Uterus (tissue), 2 donors: ENCODE measurements around the gene DUSP21.

Source experiments
- CTCF ChIP-seq, 4 experiments: fragments of 200-600 bp in 2 of 4; fragments of 450-650 bp in 2 of 4; sonication (generic) in 2 of 4; IDR thresholded peaks; one replicate each; pipeline ENCODE4 v1.5.1; 2016 to 2019; ENCODE audit warnings: antibody characterized with exemption in 4 of 4, mild to moderate bottlenecking in 2 of 4, moderate library complexity in 1 of 4
- POLR2A ChIP-seq, 2 donors: fragments of 450-650 bp; IDR thresholded peaks; one replicate each; pipeline ENCODE4 v1.6.1; 2016; ENCODE audit warnings: antibody characterized with exemption in 2 of 2, mild to moderate bottlenecking in 1 of 2, moderate library complexity in 1 of 2

- TF ChIP-seq CTCF (IDR thresholded peaks at IDR 0.05) (peak in 1 of 4 experiments; percentile 13), POLR2A (IDR thresholded peaks at IDR 0.05) (no peak)
Measured at GRCh38 chrX:44873415-44874276, 29.8 kb downstream of the DUSP21 start.
